Stimulated activated naive CD4-positive, alpha-beta T cell treated with Interleukin-2 at 50 U/mL for 16 hours (primary cell): ENCODE results near the gene EIF4B.
"Not testable (repeated sequence)": the region's sequence is repeated elsewhere in the genome, so short reads cannot be mapped to it uniquely, and the experiment has no call there.

Source experiments
- DNase-seq: peaks from one replicate; lab custom pipeline; 2025; lab: John Stamatoyannopoulos, UW

The EIF4B gene

GRCh38 chr12:53004178-53004577 is 2.1 kb upstream of the EIF4B start:
- no peak for DNase-seq

GRCh38 chr12:53004582-53004981 is 1.7 kb upstream of the EIF4B start:
- no peak for DNase-seq

GRCh38 chr12:53005215-53005985 is 856 bp upstream of the EIF4B start:
- no peak for DNase-seq

GRCh38 chr12:53006810-53007309 is 604 bp downstream of the EIF4B start:
- DNase-seq = peak; percentile 86

GRCh38 chr12:53007343-53007742 is 1.1 kb downstream of the EIF4B start:
- no peak for DNase-seq

- not testable (repeated sequence) for DNase-seq
These were observed 2.5 kb downstream of the EIF4B start for GRCh38 chr12:53008760-53009159.

GRCh38 chr12:53010955-53011354 is 4.7 kb downstream of the EIF4B start:
- DNase-seq = no peak

- no peak for DNase-seq
These were observed 5.6 kb downstream of the EIF4B start for GRCh38 chr12:53011889-53012288.

GRCh38 chr12:53012928-53013327 is 6.7 kb downstream of the EIF4B start:
- DNase-seq = no peak

- no peak for DNase-seq
These were observed 8.5 kb downstream of the EIF4B start for GRCh38 chr12:53014709-53015108.

- DNase-seq = no peak
These were observed 19.0 kb downstream of the EIF4B start for GRCh38 chr12:53025250-53025649.

- DNase-seq = not testable (repeated sequence)
These were observed 20.8 kb downstream of the EIF4B start for GRCh38 chr12:53027014-53027413.

GRCh38 chr12:53031616-53032015 is 25.4 kb downstream of the EIF4B start:
- DNase-seq = no peak

- not testable (repeated sequence) for DNase-seq
These were observed 27.6 kb downstream of the EIF4B start for GRCh38 chr12:53033832-53034231.

GRCh38 chr12:53034459-53034858 is 28.2 kb downstream of the EIF4B start:
- no peak for DNase-seq

GRCh38 chr12:53036802-53037201 is 30.5 kb downstream of the EIF4B start:
- no peak for DNase-seq

GRCh38 chr12:53039851-53040250 is 33.6 kb downstream of the EIF4B start:
- DNase-seq = no peak

- DNase-seq = no peak
These were observed 36.6 kb downstream of the EIF4B start for GRCh38 chr12:53042607-53043454.

GRCh38 chr12:53044052-53044581 is 37.9 kb downstream of the EIF4B start:
- no peak for DNase-seq

GRCh38 chr12:53044896-53045695 is 38.8 kb downstream of the EIF4B start:
- DNase-seq = no peak

- DNase-seq = no peak
These were observed 39.4 kb downstream of the EIF4B start for GRCh38 chr12:53045696-53046045.

GRCh38 chr12:53046655-53047220 is 40.5 kb downstream of the EIF4B start:
- peak; percentile 55 for DNase-seq
